Measurements from ENCODE around the gene GTF2A1L.
"Not testable (repeated sequence)": the region's sequence is repeated elsewhere in the genome, so short reads cannot be mapped to it uniquely, and the experiment has no call there.

GTF2A1L gene

GRCh38 chr2:48613211-48613610 is 4.4 kb upstream of the GTF2A1L start:
- no peak for DNase-seq

GRCh38 chr2:48614581-48614980 is 3.1 kb upstream of the GTF2A1L start:
- DNase-seq, result not testable (repeated sequence)

GRCh38 chr2:48619526-48619925 is 1.9 kb downstream of the GTF2A1L start:
- no peak for DNase-seq

GRCh38 chr2:48620604-48621003 is 2.9 kb downstream of the GTF2A1L start:
- DNase-seq, result no peak

GRCh38 chr2:48622691-48623090 is 5.0 kb downstream of the GTF2A1L start:
- not testable (repeated sequence) for DNase-seq

GRCh38 chr2:48624696-48625095 is 7.0 kb downstream of the GTF2A1L start:
- no peak for DNase-seq

- DNase-seq, result no peak
These were observed 8.4 kb downstream of the GTF2A1L start for GRCh38 chr2:48626047-48626446.

- no peak for DNase-seq
These were observed 15.5 kb downstream of the GTF2A1L start for GRCh38 chr2:48633143-48633542.

- no peak for DNase-seq
These were observed 18.1 kb downstream of the GTF2A1L start for GRCh38 chr2:48635786-48636185.

- no peak for DNase-seq
These were observed 20.6 kb downstream of the GTF2A1L start for GRCh38 chr2:48638261-48638660.

- no peak for DNase-seq
These were observed 33.6 kb downstream of the GTF2A1L start for GRCh38 chr2:48651158-48651790.

- no peak for DNase-seq
These were observed 51.3 kb downstream of the GTF2A1L start for GRCh38 chr2:48668992-48669391.

- DNase-seq, result no peak
These were observed 55.9 kb downstream of the GTF2A1L start for GRCh38 chr2:48673581-48673980.

- no peak for DNase-seq
These were observed 57.3 kb downstream of the GTF2A1L start for GRCh38 chr2:48674933-48675332.

- DNase-seq, result no peak
These were observed 59.8 kb downstream of the GTF2A1L start for GRCh38 chr2:48677450-48677849.

GRCh38 chr2:48685126-48685525 is 67.5 kb downstream of the GTF2A1L start:
- DNase-seq, result no peak

- DNase-seq, result no peak
These were observed 74.5 kb downstream of the GTF2A1L start for GRCh38 chr2:48691935-48692691.

GRCh38 chr2:48693066-48693465 is 75.4 kb downstream of the GTF2A1L start:
- no peak for DNase-seq

- DNase-seq, result no peak
These were observed 76.0 kb downstream of the GTF2A1L start for GRCh38 chr2:48693645-48694044.

- DNase-seq, result no peak
These were observed 76.5 kb downstream of the GTF2A1L start for GRCh38 chr2:48694149-48694548.

GRCh38 chr2:48695991-48696390 is 78.3 kb downstream of the GTF2A1L start:
- DNase-seq, result no peak

- no peak for DNase-seq
These were observed 79.2 kb downstream of the GTF2A1L start for GRCh38 chr2:48696881-48697280.

GRCh38 chr2:48699348-48699930 is 81.8 kb downstream of the GTF2A1L start:
- no peak for DNase-seq

- DNase-seq, result not testable (repeated sequence)
These were observed 86.0 kb downstream of the GTF2A1L start for GRCh38 chr2:48703621-48704020.
